GM23338 (cell line): Measurements from ENCODE around the gene HSPA1B. TPM values are rescaled to one million over a fixed set of nuclear protein-coding genes. Genes with fewer than 3 reads are reported as not detected.
"Not testable (repeated sequence)": the region's sequence is repeated elsewhere in the genome, so short reads cannot be mapped to it uniquely, and the experiment has no call there.

Experiments used
- ATAC-seq: fragments of 200-7000 bp; cut with Tn5 transposase; 3 replicates; pipeline ENCODE4 v1.9.1; 2020
- DNase-seq: peaks from one replicate; pipeline ENCODE4 v3.0.0-alpha.2; 2015; ENCODE audit warnings: low spot score
- H2AFZ ChIP-seq: fragments of 200-600 bp; sonication (generic); 2 replicates; pipeline ENCODE4 v1.8.0; 2016; ENCODE audit warnings: antibody characterized with exemption, mild to moderate bottlenecking, moderate library complexity
- H3F3A ChIP-seq: fragments of 200-600 bp; sonication (generic); replicated peaks from 2 replicates; pipeline ENCODE4 v1.8.0; 2017; ENCODE audit warnings: antibody characterized with exemption, mixed run types, low read depth
- H3K27ac ChIP-seq: fragments of 200-600 bp; sonication (generic); 2 replicates; pipeline ENCODE4 v1.6.1; 2016; ENCODE audit warnings: low read depth
- H3K27me3 ChIP-seq: fragments of 200-600 bp; sonication (generic); 2 replicates; pipeline ENCODE4 v1.8.0; 2016; ENCODE audit warnings: mild to moderate bottlenecking, mixed run types, moderate library complexity; ENCODE audit not compliant: insufficient read depth
- H3K36me3 ChIP-seq: fragments of 200-600 bp; sonication (generic); 2 replicates; pipeline ENCODE4 v1.8.0; 2016; ENCODE audit warnings: mild to moderate bottlenecking; ENCODE audit not compliant: insufficient read depth
- H3K4me1 ChIP-seq: fragments of 200-600 bp; sonication (generic); 2 replicates; pipeline ENCODE4 v1.8.0; 2016; ENCODE audit warnings: mild to moderate bottlenecking, moderate library complexity; ENCODE audit not compliant: insufficient read depth
- H3K4me2 ChIP-seq: fragments of 200-600 bp; sonication (generic); 2 replicates; pipeline ENCODE4 v1.7.1; 2017; ENCODE audit warnings: mixed run types
- H3K4me3 ChIP-seq: fragments of 200-600 bp; sonication (generic); 2 replicates; pipeline ENCODE4 v1.6.1; 2016; ENCODE audit warnings: mixed run types
- H3K79me2 ChIP-seq: fragments of 200-600 bp; sonication (generic); replicated peaks from 2 replicates; pipeline ENCODE4 v1.8.0; 2017; ENCODE audit warnings: mild to moderate bottlenecking; ENCODE audit not compliant: insufficient read depth
- H3K9me2 ChIP-seq: fragments of 200-600 bp; sonication (generic); 2 replicates; pipeline ENCODE4 v1.8.0; 2017; ENCODE audit not compliant: insufficient read depth
- H4K20me1 ChIP-seq: fragments of 200-600 bp; sonication (generic); replicated peaks from 2 replicates; pipeline ENCODE4 v1.8.0; 2017; ENCODE audit warnings: mild to moderate bottlenecking; ENCODE audit not compliant: insufficient read depth
- H3K27ac Mint-ChIP-seq: 2 replicates; pipeline ENCODE4 v1.8.0; 2020; ENCODE audit warnings: inconsistent platforms, mild to moderate bottlenecking, moderate library complexity, mixed read lengths
- H3K27me3 Mint-ChIP-seq: 3 replicates; pipeline ENCODE4 v1.8.0; 2022; ENCODE audit warnings: low read depth, mild to moderate bottlenecking, moderate library complexity, mixed read lengths, inconsistent platforms; ENCODE audit not compliant: insufficient read depth, poor library complexity
- H3K36me3 Mint-ChIP-seq: 3 replicates; pipeline ENCODE4 v1.8.0; 2021; ENCODE audit warnings: low read depth, mild to moderate bottlenecking, inconsistent platforms, moderate library complexity, mixed read lengths
- H3K4me1 Mint-ChIP-seq: 3 replicates; pipeline ENCODE4 v1.8.0; 2020; ENCODE audit warnings: mild to moderate bottlenecking, inconsistent platforms, mixed read lengths
- H3K4me3 Mint-ChIP-seq: 3 replicates; pipeline ENCODE4 v1.8.0; 2021; ENCODE audit warnings: moderate library complexity, mild to moderate bottlenecking, inconsistent platforms, mixed read lengths
- H3K9me3 Mint-ChIP-seq: 3 replicates; pipeline ENCODE4 v1.8.0; 2020; ENCODE audit warnings: moderate library complexity, mild to moderate bottlenecking, inconsistent platforms, mixed read lengths
- CREB1 ChIP-seq: fragments of 250-450 bp; sonication (Bioruptor Pico); IDR thresholded peaks from 2 replicates; pipeline ENCODE4 v1.5.0; 2020; ENCODE audit warnings: low read depth, mild to moderate bottlenecking, moderate library complexity
- EZH2 ChIP-seq: fragments of 200-600 bp; sonication (generic); IDR thresholded peaks from one replicate; pipeline ENCODE4 v1.8.0; 2017; ENCODE audit warnings: antibody characterized with exemption, mild to moderate bottlenecking, low read depth; ENCODE audit not compliant: unreplicated experiment
- NANOG ChIP-seq: IDR thresholded peaks from 2 replicates; pipeline ENCODE4 v1.6.1; 2016; ENCODE audit warnings: antibody characterized with exemption, borderline replicate concordance
- POLR2AphosphoS5 ChIP-seq: IDR thresholded peaks from 2 replicates; pipeline ENCODE4 v1.6.1; 2016; ENCODE audit warnings: antibody characterized with exemption, low read depth
- polyA plus RNA-seq: library from polyadenylated mRNA; unstranded; fragments of >200 nt; fragmentation: Nextera tagmentation; extraction: Ambion mirVana; gene quantifications from 2 replicates; pipeline ENCODE4 v1.2.1, GENCODE V29; 2016
- total RNA-seq: library from RNA; depleted of rRNA; stranded (reverse); fragments of >200 nt; shearing (Covaris generic); gene quantifications from 2 replicates; pipeline ENCODE4 v1.2.3, GENCODE V29; 2014
- TF ChIP-seq, protein P1 (sequence below): IDR thresholded peaks from 2 replicates; pipeline ENCODE4 v1.6.1; 2016; ENCODE audit warnings: antibody characterized with exemption
- TF ChIP-seq, protein P2 (sequence below), 2 experiments: fragments of 200-600 bp in 1 of 2; sonication (generic) in 1 of 2; conservative IDR thresholded peaks; 2 replicates each; pipeline versions ENCODE4 v1.5.1 to v1.6.1; 2016 to 2017; ENCODE audit warnings: antibody characterized with exemption in 2 of 2, low read depth in 2 of 2, mild to moderate bottlenecking in 2 of 2, moderate library complexity in 1 of 2

The HSPA1B gene
- total and polyA plus RNA-seq, 2 experiments from 2014 or later, result 31.7 to 113 TPM

DNA sequence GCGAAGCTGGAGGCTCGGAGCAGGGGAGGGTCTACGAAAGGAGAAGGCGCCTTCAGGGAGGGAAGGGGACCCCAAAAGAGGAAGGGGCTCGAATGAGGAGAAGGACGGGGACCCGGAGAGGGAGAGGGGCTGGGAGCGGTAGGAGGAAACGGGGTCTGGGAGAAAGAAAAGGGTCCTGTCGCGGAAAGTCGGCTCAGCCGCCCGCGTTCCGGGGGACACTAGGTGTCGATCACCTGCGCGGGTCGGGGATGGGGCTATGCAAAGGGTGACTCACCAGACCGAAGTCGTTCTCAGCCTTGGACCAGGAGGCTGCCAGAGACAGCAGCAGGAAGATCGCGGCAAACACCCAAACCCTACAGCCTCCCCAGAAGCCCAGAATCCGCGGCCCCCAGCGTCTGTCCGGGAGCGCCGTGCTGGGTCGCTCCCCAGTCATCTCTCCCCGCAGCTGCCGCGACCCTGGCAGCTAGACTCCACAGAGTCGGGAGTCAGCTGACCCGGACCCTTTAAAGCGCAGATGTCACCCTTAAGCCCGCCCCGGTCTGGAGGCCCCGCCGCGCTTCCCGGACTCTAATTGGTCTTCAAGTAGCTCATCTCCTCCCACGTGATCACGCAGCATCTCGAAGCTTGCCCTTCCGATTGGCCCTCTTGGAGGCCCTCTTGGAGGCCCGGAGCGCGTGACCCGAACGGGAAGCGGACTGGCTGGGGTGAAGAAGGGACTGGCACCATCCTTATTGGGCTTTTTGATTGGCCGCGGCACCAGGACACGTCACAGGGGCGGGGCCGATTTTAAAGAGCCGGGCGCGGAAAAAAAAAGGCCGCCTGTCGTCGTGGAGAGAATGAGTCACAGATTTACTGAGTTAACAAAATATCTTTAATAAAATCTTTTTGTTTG, 35.1 kb downstream of the HSPA1B start, which contains the start of gene NEU1:
NEU1 (minus strand) TSS at position 478 of the 892 bp plus-strand sequence; CDS start at position 433, 45 bp downstream.
- H2AFZ ChIP-seq, result 0 out of 2 replicates have a peak within 1 kb of the TSS, but pooled peaks have one; percentile 30

DNA sequence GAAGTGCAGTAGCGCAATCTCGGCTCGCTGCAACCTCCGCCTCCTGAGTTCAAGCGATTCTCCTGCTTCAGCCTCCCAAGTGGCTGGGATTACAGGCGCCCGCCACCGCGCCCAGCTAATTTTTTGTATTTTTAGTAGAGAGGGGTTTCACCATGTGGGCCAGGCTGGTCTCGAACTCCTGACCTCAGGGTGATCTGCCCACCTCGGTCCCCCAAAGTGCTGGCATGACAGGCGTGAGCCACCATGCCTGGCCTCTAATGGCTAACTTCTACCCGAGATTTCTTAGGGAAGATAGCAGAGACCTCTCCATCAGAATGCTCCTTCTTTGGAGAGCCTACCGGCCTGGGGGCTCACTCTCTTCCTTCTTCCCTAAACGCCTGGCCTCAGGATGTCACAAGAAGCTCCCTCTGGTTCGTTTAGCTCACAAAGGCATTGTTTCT, 36.6 kb downstream of the HSPA1B start:
- H3K4me2 ChIP-seq, result peak overlapping the region; percentile 75

More for the DNA sequence above, 35.1 kb downstream of the HSPA1B start, which contains the start of gene NEU1:
- ATAC-seq (peak; percentile 93), DNase-seq (peak; percentile 100)
- TF ChIP-seq EZH2, result no peak
- TF ChIP-seq NANOG, result no peak
- TF ChIP-seq POLR2AphosphoS5, result peak; percentile 91
- TF ChIP-seq, protein P1, sequence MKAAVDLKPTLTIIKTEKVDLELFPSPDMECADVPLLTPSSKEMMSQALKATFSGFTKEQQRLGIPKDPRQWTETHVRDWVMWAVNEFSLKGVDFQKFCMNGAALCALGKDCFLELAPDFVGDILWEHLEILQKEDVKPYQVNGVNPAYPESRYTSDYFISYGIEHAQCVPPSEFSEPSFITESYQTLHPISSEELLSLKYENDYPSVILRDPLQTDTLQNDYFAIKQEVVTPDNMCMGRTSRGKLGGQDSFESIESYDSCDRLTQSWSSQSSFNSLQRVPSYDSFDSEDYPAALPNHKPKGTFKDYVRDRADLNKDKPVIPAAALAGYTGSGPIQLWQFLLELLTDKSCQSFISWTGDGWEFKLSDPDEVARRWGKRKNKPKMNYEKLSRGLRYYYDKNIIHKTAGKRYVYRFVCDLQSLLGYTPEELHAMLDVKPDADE, result peak; percentile 30; the same call in 1 of the 2 replicates
- TF ChIP-seq, protein P2, sequence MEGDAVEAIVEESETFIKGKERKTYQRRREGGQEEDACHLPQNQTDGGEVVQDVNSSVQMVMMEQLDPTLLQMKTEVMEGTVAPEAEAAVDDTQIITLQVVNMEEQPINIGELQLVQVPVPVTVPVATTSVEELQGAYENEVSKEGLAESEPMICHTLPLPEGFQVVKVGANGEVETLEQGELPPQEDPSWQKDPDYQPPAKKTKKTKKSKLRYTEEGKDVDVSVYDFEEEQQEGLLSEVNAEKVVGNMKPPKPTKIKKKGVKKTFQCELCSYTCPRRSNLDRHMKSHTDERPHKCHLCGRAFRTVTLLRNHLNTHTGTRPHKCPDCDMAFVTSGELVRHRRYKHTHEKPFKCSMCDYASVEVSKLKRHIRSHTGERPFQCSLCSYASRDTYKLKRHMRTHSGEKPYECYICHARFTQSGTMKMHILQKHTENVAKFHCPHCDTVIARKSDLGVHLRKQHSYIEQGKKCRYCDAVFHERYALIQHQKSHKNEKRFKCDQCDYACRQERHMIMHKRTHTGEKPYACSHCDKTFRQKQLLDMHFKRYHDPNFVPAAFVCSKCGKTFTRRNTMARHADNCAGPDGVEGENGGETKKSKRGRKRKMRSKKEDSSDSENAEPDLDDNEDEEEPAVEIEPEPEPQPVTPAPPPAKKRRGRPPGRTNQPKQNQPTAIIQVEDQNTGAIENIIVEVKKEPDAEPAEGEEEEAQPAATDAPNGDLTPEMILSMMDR (conservative IDR thresholded peaks at IDR 0.05; ENCODE audit: low read depth in 2 of 2), result no peak
- peak; percentile 89 for TF ChIP-seq CREB1 (CRISPR knock-in tag)
- Histone ChIP-seq H3K27ac (peak within 1 kb of the TSS; percentile 75), H3K4me1 (peaks cover 12% of the 10 kb centered on the region; the same call in 1 of the 2 replicates), H3K27me3 (no peaks in the 10 kb centered on the region), H3K4me2 (peak within 1 kb of the TSS; percentile 98), H3K36me3 (no peaks in the 10 kb centered on the region), H3K4me3 (peak within 1 kb of the TSS; percentile 73), H3K79me2 (peaks cover 8% of the 10 kb centered on the region; the same call in 1 of the 2 replicates), H3K9me2 (no peaks in the 10 kb centered on the region), H4K20me1 (peaks cover 3% of the 10 kb centered on the region; the same call in 1 of the 2 replicates), H3F3A (peaks cover 8% of the 10 kb centered on the region; the same call in 1 of the 2 replicates)
- Mint-ChIP-seq H3K4me3 (peak within 1 kb of the TSS; percentile 95), H3K9me3 (peaks cover 2% of the 10 kb centered on the region; the same call in 1 of the 3 replicates), H3K36me3 (peaks cover 14% of the 10 kb centered on the region), H3K27me3 (peaks cover 18% of the 10 kb centered on the region), H3K4me1 (peaks cover 8% of the 10 kb centered on the region), H3K27ac (peak within 1 kb of the TSS; percentile 97)

More for the DNA sequence above, 36.6 kb downstream of the HSPA1B start:
- not testable (repeated sequence) for H3K79me2 ChIP-seq, DNase-seq, H3K36me3 ChIP-seq, H3F3A ChIP-seq, H3K9me2 ChIP-seq, H3K36me3 Mint-ChIP-seq, H3K4me1 Mint-ChIP-seq, H3K27me3 ChIP-seq, H3K9me3 Mint-ChIP-seq, ATAC-seq, H4K20me1 ChIP-seq
- peaks cover 12% of the 10 kb centered on the region; the same call in 1 of the 2 replicates for H3K4me1 ChIP-seq
- 0 out of 2 replicates have a peak overlapping the region, but pooled peaks have one; percentile 30 for H2AFZ ChIP-seq
- H3K4me3 ChIP-seq, result peak overlapping the region; percentile 73
- peak overlapping the region; percentile 95 for H3K4me3 Mint-ChIP-seq
- peaks cover 19% of the 10 kb centered on the region for H3K27me3 Mint-ChIP-seq
- peak overlapping the region; percentile 75 for H3K27ac ChIP-seq
- peak overlapping the region; percentile 97 for H3K27ac Mint-ChIP-seq
